BE2C (cell line): Measurements from ENCODE around the gene CLPSL2.
A peak's percentile ranks its signal among the peaks of the same experiment; 100 is the strongest.

Experiments used
- DNase-seq: peaks from one replicate; pipeline ENCODE4 v3.0.0-alpha.2; 2020
- H3K27me3 ChIP-seq: fragments of 250-450 bp; sonication (Bioruptor Pico); 2 replicates; pipeline ENCODE4 v1.5.1; 2020; ENCODE audit warnings: mild to moderate bottlenecking
- H3K36me3 ChIP-seq: fragments of 250-450 bp; sonication (Bioruptor Pico); 2 replicates; pipeline ENCODE4 v1.5.1; 2020; ENCODE audit warnings: mild to moderate bottlenecking
- H3K4me1 ChIP-seq: fragments of 250-450 bp; sonication (Bioruptor Pico); 2 replicates; pipeline ENCODE4 v1.5.1; 2020
- H3K4me3 ChIP-seq: 2 replicates; pipeline ENCODE4 v1.5.1; 2011; ENCODE audit warnings: low read depth, low read length
- H3K9me3 ChIP-seq: fragments of 250-450 bp; sonication (Bioruptor Pico); 2 replicates; pipeline ENCODE4 v1.5.1; 2020
- CTCF ChIP-seq: IDR thresholded peaks from 2 replicates; pipeline ENCODE4 v1.5.1; 2012; ENCODE audit warnings: mild to moderate bottlenecking, low read depth, low read length

CLPSL2 gene

GRCh38 chr6:35795453-35796071 lies 19.2 kb downstream of the CLPSL2 start:
- no peaks in the 10 kb centered on the region for H3K4me1 ChIP-seq
- H3K4me3 ChIP-seq, result no peak overlapping the region
- no peaks in the 10 kb centered on the region for H3K27me3 ChIP-seq
- H3K9me3 ChIP-seq, result no peaks in the 10 kb centered on the region
- H3K36me3 ChIP-seq, result no peaks in the 10 kb centered on the region
- TF ChIP-seq CTCF, result no peak
- DNase-seq, result no peak

- no peaks in the 10 kb centered on the region for H3K36me3 ChIP-seq
- no peak for TF ChIP-seq CTCF
- H3K9me3 ChIP-seq, result no peaks in the 10 kb centered on the region
- H3K27me3 ChIP-seq, result no peaks in the 10 kb centered on the region
- no peak overlapping the region for H3K4me3 ChIP-seq
- no peak for DNase-seq
- H3K4me1 ChIP-seq, result no peaks in the 10 kb centered on the region
These were observed 19.8 kb downstream of the CLPSL2 start for GRCh38 chr6:35796236-35796635.

- no peaks in the 10 kb centered on the region for H3K9me3 ChIP-seq
- no peaks in the 10 kb centered on the region for H3K4me1 ChIP-seq
- no peak overlapping the region for H3K4me3 ChIP-seq
- no peak for TF ChIP-seq CTCF
- no peak for DNase-seq
- no peaks in the 10 kb centered on the region for H3K27me3 ChIP-seq
- H3K36me3 ChIP-seq, result no peaks in the 10 kb centered on the region
These were observed 21.6 kb downstream of the CLPSL2 start for GRCh38 chr6:35797837-35798526.

GRCh38 chr6:35798706-35799105 lies 22.3 kb downstream of the CLPSL2 start:
- Histone ChIP-seq H3K36me3 (no peaks in the 10 kb centered on the region), H3K4me3 (no peak overlapping the region), H3K4me1 (no peaks in the 10 kb centered on the region), H3K9me3 (no peaks in the 10 kb centered on the region), H3K27me3 (no peaks in the 10 kb centered on the region)
- TF ChIP-seq CTCF, result no peak
- DNase-seq, result no peak

- Histone ChIP-seq H3K9me3 (no peaks in the 10 kb centered on the region), H3K4me3 (no peak overlapping the region), H3K36me3 (no peaks in the 10 kb centered on the region), H3K4me1 (no peaks in the 10 kb centered on the region), H3K27me3 (no peaks in the 10 kb centered on the region)
- no peak for DNase-seq
- no peak for TF ChIP-seq CTCF
These were observed 24.8 kb downstream of the CLPSL2 start for GRCh38 chr6:35801148-35801547.

DNA sequence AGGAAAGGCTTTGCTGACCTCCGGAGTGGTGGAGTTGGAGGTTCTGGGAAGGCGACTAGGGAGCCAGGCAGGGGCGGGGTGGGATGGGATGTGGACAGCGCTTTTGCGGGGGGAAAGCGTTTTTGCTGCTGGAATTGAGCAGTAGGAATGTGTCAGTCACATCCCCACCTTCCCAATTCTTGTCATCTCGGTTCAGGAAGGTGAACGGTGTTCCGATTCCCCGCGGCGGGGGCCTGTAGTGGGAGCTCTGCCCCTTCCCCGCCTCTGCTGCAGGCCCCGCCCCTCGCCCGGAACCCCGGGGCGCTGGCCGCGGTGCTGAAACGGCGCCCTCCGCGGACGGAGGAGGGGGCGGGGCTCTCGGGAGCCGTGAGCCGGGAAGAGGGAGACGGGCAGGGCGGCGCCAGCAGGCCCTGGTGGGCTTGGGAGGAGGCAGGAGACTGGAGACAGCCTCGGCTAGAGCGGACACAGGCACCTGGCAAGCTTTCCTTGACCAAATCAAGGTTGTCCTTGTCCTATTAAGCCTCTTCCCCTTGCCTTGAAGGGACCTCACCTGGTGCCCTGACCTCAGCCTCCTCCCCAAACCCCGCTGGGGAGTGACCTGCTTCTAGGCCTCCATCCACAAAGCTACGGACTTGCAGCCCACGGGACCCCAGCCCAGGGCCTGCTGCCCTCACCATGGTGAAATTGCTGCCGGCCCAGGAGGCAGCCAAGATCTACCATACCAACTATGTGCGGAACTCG lies 28.8 kb downstream of the CLPSL2 start, which contains the start of gene LHFPL5:
LHFPL5 (plus strand) TSS at position 357 of the 741 bp plus-strand sequence; CDS start at position 676, 319 bp downstream.
- Histone ChIP-seq H3K4me1 (no peaks in the 10 kb centered on the region), H3K27me3 (no peaks in the 10 kb centered on the region), H3K36me3 (no peaks in the 10 kb centered on the region), H3K9me3 (no peaks in the 10 kb centered on the region), H3K4me3 (peak within 1 kb of the TSS; percentile 61)
- no peak for TF ChIP-seq CTCF
- DNase-seq, result peak; percentile 80
